HEK293 (cell line): ENCODE data around the gene ZSCAN26.

Source experiments
- CTCF ChIA-PET: fragments of 350-600 bp; formaldehyde crosslinking; extraction: SDS; loops from one replicate; lab custom pipeline; 2021; ENCODE audit warnings: antibody characterized with exemption; lab: Yijun Ruan, JAX
- POLR2A ChIA-PET: fragments of 300-600 bp; formaldehyde crosslinking; extraction: SDS; loops from one replicate; lab custom pipeline; 2020; ENCODE audit warnings: antibody characterized with exemption, inconsistent platforms; lab: Yijun Ruan, JAX
- H3K27ac ChIP-seq: fragments of 200-500 bp; sonication (Bioruptor generic); 2 replicates; pipeline ENCODE4 v1.5.1; 2014; ENCODE audit warnings: low read depth, low read length, control low read depth, inconsistent platforms; ENCODE audit errors: extremely low read depth
- H3K36me3 ChIP-seq, 2 experiments: fragments of 200-500 bp in 1 of 2; sonication (Bioruptor generic) in 1 of 2; 1 replicate in 1 of 2; 2 replicates in 1 of 2; pipeline ENCODE4 v1.5.1; 2014 to 2017; ENCODE audit warnings: inconsistent platforms in 2 of 2, low read length in 2 of 2; ENCODE audit not compliant: control insufficient read depth in 2 of 2, insufficient read depth in 1 of 2
- H3K4me1 ChIP-seq: fragments of 200-500 bp; sonication (Bioruptor generic); 2 replicates; pipeline ENCODE4 v1.5.1; 2014; ENCODE audit warnings: mild to moderate bottlenecking, low read length, inconsistent platforms; ENCODE audit not compliant: control insufficient read depth, insufficient read depth
- H3K4me3 ChIP-seq: 2 replicates; pipeline ENCODE4 v1.5.1; 2011; ENCODE audit warnings: low read depth, mild to moderate bottlenecking, control low read depth, low read length, moderate library complexity
- H3K9me3 ChIP-seq: fragments of 200-500 bp; sonication (Bioruptor generic); 2 replicates; pipeline ENCODE4 v1.5.1; 2014; ENCODE audit warnings: low read depth, low read length, inconsistent platforms; ENCODE audit not compliant: control insufficient read depth, insufficient read depth
- BCL11A ChIP-seq: fragments of 450-650 bp; formaldehyde crosslinking; IDR thresholded peaks from 2 replicates; pipeline ENCODE4 v1.5.1; 2016; ENCODE audit warnings: low read depth, missing biosample characterization, missing genetic modification characterization
- EGR2 ChIP-seq: fragments of 450-650 bp; formaldehyde crosslinking; IDR thresholded peaks from 2 replicates; pipeline ENCODE4 v1.5.1; 2016; ENCODE audit warnings: low read depth, missing biosample characterization, missing genetic modification characterization
- ELK4 ChIP-seq: IDR thresholded peaks from 2 replicates; pipeline ENCODE4 v1.6.1; 2011; ENCODE audit warnings: mild to moderate bottlenecking, low read depth, low read length, borderline replicate concordance
- KLF10 ChIP-seq: fragments of 450-650 bp; IDR thresholded peaks from 2 replicates; pipeline ENCODE4 v1.5.1; 2018; ENCODE audit warnings: missing biosample characterization, mild to moderate bottlenecking, missing genetic modification characterization
- KLF8 ChIP-seq: fragments of 450-650 bp; formaldehyde crosslinking; IDR thresholded peaks from 2 replicates; pipeline ENCODE4 v1.5.1; 2016; ENCODE audit warnings: missing biosample characterization, missing genetic modification characterization
- SCRT1 ChIP-seq: fragments of 450-650 bp; formaldehyde crosslinking; IDR thresholded peaks from 2 replicates; pipeline ENCODE4 v1.5.1; 2016; ENCODE audit warnings: missing biosample characterization, missing genetic modification characterization, borderline replicate concordance
- SCRT2 ChIP-seq: fragments of 450-650 bp; formaldehyde crosslinking; IDR thresholded peaks from 2 replicates; pipeline ENCODE4 v1.5.1; 2016; ENCODE audit warnings: missing biosample characterization, missing genetic modification characterization
- ZBTB20 ChIP-seq: fragments of 450-650 bp; formaldehyde crosslinking; IDR thresholded peaks from 2 replicates; pipeline ENCODE4 v1.5.1; 2016; ENCODE audit warnings: missing biosample characterization, missing genetic modification characterization
- ZEB2 ChIP-seq: fragments of 450-650 bp; formaldehyde crosslinking; IDR thresholded peaks from 2 replicates; pipeline ENCODE4 v1.5.1; 2016; ENCODE audit warnings: missing biosample characterization, missing genetic modification characterization
- ZNF2 ChIP-seq: fragments of 450-650 bp; formaldehyde crosslinking; IDR thresholded peaks from 2 replicates; pipeline ENCODE4 v1.5.1; 2016; ENCODE audit warnings: missing biosample characterization, missing genetic modification characterization
- ZNF23 ChIP-seq: fragments of 450-650 bp; formaldehyde crosslinking; IDR thresholded peaks from 2 replicates; pipeline ENCODE4 v1.5.1; 2016; ENCODE audit warnings: missing biosample characterization, missing genetic modification characterization, borderline replicate concordance
- ZNF274 ChIP-seq, 2 experiments: fragments of 200-500 bp in 1 of 2; fragments of 450-650 bp in 1 of 2; sonication (Bioruptor generic) in 1 of 2; formaldehyde crosslinking in 1 of 2; IDR thresholded peaks; 2 replicates each; pipeline versions ENCODE4 v1.5.1 to v1.6.1; 2014 to 2016; ENCODE audit warnings: borderline replicate concordance in 1 of 2, inconsistent platforms in 1 of 2, low read length in 1 of 2, missing biosample characterization in 1 of 2, missing genetic modification characterization in 1 of 2
- ZNF350 ChIP-seq: fragments of 450-650 bp; formaldehyde crosslinking; IDR thresholded peaks from 2 replicates; pipeline ENCODE4 v1.5.0; 2017; ENCODE audit warnings: missing biosample characterization, mild to moderate bottlenecking, missing genetic modification characterization
- ZNF558 ChIP-seq: fragments of 450-650 bp; formaldehyde crosslinking; IDR thresholded peaks from 2 replicates; pipeline ENCODE4 v1.5.1; 2016; ENCODE audit warnings: missing biosample characterization, missing genetic modification characterization
- ZNF610 ChIP-seq: fragments of 450-650 bp; formaldehyde crosslinking; IDR thresholded peaks from 2 replicates; pipeline ENCODE4 v1.5.1; 2016; ENCODE audit warnings: missing biosample characterization, missing genetic modification characterization, borderline replicate concordance
- ZNF707 ChIP-seq: fragments of 450-650 bp; formaldehyde crosslinking; IDR thresholded peaks from 2 replicates; pipeline ENCODE4 v1.5.1; 2016; ENCODE audit warnings: missing biosample characterization, missing genetic modification characterization
- ZNF768 ChIP-seq: fragments of 450-650 bp; formaldehyde crosslinking; IDR thresholded peaks from 2 replicates; pipeline ENCODE4 v1.5.1; 2018; ENCODE audit warnings: missing biosample characterization, mild to moderate bottlenecking, missing genetic modification characterization
- ZNF776 ChIP-seq: fragments of 450-650 bp; formaldehyde crosslinking; IDR thresholded peaks from 2 replicates; pipeline ENCODE4 v1.5.0; 2017; ENCODE audit warnings: missing biosample characterization, missing genetic modification characterization, borderline replicate concordance
- ZNF792 ChIP-seq: fragments of 450-650 bp; formaldehyde crosslinking; IDR thresholded peaks from 2 replicates; pipeline ENCODE4 v1.5.1; 2016; ENCODE audit warnings: missing biosample characterization, missing genetic modification characterization
- ZSCAN23 ChIP-seq: fragments of 450-650 bp; formaldehyde crosslinking; IDR thresholded peaks from 2 replicates; pipeline ENCODE4 v1.5.1; 2016; ENCODE audit warnings: missing biosample characterization, missing genetic modification characterization
- TF ChIP-seq, protein P1 (sequence below): fragments of 450-650 bp; formaldehyde crosslinking; IDR thresholded peaks from 2 replicates; pipeline ENCODE4 v1.5.1; 2016; ENCODE audit warnings: missing biosample characterization, missing genetic modification characterization
- TF ChIP-seq, protein P2 (sequence below): fragments of 450-650 bp; formaldehyde crosslinking; IDR thresholded peaks from 2 replicates; pipeline ENCODE4 v1.5.1; 2016; ENCODE audit warnings: missing biosample characterization, missing genetic modification characterization, borderline replicate concordance

The ZSCAN26 gene

GRCh38 chr6:28226460-28226859 lies 40.5 kb upstream of the ZSCAN26 start:
- no peak overlapping the region for H3K27ac ChIP-seq
- peaks cover 16 to 43% of the 10 kb centered on the region in 2 experiments for H3K36me3 ChIP-seq
- POLR2A ChIA-PET, result interaction anchor here (0.9 to 2.7 kb wide), 7 partner anchors 8 to 129 kb away, joined by 3 to 13 read pairs (median 4); partner anchors contain the start of genes PGBD1, ZKSCAN4, ZKSCAN8 and ZSCAN26
- peaks cover 3% of the 10 kb centered on the region; the same call in 1 of the 2 replicates for H3K4me1 ChIP-seq
- no peak overlapping the region for H3K4me3 ChIP-seq
- CTCF ChIA-PET, result interaction anchor here (1.4 kb wide), 1 partner anchor 15 kb away, joined by 3 read pairs; no protein-coding TSS in a partner anchor
- H3K9me3 ChIP-seq, result no peaks in the 10 kb centered on the region
- TF ChIP-seq EGR2 (tag by site-specific recombination) (no peak), ZNF274 (IDR thresholded peaks at IDR 0.05; ENCODE audit: low read length) (no peak), ZNF274 (tag by site-specific recombination; IDR thresholded peaks at IDR 0.05; ENCODE audit: borderline replicate concordance) (no peak), SCRT2 (tag by site-specific recombination) (no peak), ZNF792 (tag by site-specific recombination) (no peak), ELK4 (no peak), ZEB2 (tag by site-specific recombination) (no peak), ZNF610 (tag by site-specific recombination) (no peak), BCL11A (no peak), ZSCAN23 (tag by site-specific recombination) (no peak), ZNF707 (no peak), KLF10 (tag by site-specific recombination) (no peak)
- TF ChIP-seq, protein P1, sequence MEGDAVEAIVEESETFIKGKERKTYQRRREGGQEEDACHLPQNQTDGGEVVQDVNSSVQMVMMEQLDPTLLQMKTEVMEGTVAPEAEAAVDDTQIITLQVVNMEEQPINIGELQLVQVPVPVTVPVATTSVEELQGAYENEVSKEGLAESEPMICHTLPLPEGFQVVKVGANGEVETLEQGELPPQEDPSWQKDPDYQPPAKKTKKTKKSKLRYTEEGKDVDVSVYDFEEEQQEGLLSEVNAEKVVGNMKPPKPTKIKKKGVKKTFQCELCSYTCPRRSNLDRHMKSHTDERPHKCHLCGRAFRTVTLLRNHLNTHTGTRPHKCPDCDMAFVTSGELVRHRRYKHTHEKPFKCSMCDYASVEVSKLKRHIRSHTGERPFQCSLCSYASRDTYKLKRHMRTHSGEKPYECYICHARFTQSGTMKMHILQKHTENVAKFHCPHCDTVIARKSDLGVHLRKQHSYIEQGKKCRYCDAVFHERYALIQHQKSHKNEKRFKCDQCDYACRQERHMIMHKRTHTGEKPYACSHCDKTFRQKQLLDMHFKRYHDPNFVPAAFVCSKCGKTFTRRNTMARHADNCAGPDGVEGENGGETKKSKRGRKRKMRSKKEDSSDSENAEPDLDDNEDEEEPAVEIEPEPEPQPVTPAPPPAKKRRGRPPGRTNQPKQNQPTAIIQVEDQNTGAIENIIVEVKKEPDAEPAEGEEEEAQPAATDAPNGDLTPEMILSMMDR (tag by site-specific recombination), result no peak
- TF ChIP-seq, all 188 proteins: peak for 0

DNA sequence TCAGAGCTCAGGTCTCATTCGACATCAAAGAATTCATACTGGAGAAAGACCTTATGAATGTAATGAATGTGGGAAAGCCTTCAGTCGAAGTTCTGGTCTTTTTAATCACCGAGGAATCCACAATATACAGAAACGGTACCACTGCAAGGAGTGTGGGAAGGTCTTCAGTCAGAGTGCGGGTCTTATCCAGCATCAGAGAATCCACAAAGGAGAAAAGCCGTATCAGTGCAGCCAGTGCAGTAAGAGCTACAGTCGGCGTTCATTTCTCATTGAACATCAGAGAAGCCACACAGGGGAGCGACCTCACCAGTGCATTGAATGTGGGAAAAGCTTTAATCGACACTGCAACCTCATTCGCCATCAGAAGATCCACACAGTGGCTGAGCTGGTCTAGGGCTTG lies 34.2 kb upstream of the ZSCAN26 start:
- ChIA-PET CTCF (no interaction called here), POLR2A (interaction anchor here (0.5 to 1.1 kb wide), 2 partner anchors 20 to 256 kb away, joined by 3 to 4 read pairs; no protein-coding TSS in a partner anchor)
- Histone ChIP-seq H3K4me1 (no peaks in the 10 kb centered on the region), H3K9me3 (no peaks in the 10 kb centered on the region), H3K4me3 (no peak overlapping the region), H3K27ac (no peak overlapping the region), H3K36me3 (peaks cover 25 to 61% of the 10 kb centered on the region in 2 experiments)
- no peak for TF ChIP-seq ZNF558
- no peak for TF ChIP-seq ZNF23 (tag by site-specific recombination)
- no peak for TF ChIP-seq ZEB2 (tag by site-specific recombination)

GRCh38 chr6:28235912-28236452 lies 31.0 kb upstream of the ZSCAN26 start:
- ChIA-PET POLR2A (no interaction called here), CTCF (interaction anchor here (1.1 kb wide), 1 partner anchor 12 kb away, joined by 3 read pairs; no protein-coding TSS in a partner anchor)
- H3K9me3 ChIP-seq, result no peaks in the 10 kb centered on the region
- H3K4me3 ChIP-seq, result no peak overlapping the region
- peaks cover 13 to 36% of the 10 kb centered on the region in 2 experiments for H3K36me3 ChIP-seq
- H3K4me1 ChIP-seq, result no peaks in the 10 kb centered on the region
- H3K27ac ChIP-seq, result no peak overlapping the region
- TF ChIP-seq ZNF2 (tag by site-specific recombination) (no peak), ZNF776 (no peak), KLF8 (no peak), SCRT1 (tag by site-specific recombination) (no peak), ZBTB20 (tag by site-specific recombination) (no peak), ZNF768 (no peak), ZNF350 (tag by site-specific recombination) (no peak)
- TF ChIP-seq, protein P2, sequence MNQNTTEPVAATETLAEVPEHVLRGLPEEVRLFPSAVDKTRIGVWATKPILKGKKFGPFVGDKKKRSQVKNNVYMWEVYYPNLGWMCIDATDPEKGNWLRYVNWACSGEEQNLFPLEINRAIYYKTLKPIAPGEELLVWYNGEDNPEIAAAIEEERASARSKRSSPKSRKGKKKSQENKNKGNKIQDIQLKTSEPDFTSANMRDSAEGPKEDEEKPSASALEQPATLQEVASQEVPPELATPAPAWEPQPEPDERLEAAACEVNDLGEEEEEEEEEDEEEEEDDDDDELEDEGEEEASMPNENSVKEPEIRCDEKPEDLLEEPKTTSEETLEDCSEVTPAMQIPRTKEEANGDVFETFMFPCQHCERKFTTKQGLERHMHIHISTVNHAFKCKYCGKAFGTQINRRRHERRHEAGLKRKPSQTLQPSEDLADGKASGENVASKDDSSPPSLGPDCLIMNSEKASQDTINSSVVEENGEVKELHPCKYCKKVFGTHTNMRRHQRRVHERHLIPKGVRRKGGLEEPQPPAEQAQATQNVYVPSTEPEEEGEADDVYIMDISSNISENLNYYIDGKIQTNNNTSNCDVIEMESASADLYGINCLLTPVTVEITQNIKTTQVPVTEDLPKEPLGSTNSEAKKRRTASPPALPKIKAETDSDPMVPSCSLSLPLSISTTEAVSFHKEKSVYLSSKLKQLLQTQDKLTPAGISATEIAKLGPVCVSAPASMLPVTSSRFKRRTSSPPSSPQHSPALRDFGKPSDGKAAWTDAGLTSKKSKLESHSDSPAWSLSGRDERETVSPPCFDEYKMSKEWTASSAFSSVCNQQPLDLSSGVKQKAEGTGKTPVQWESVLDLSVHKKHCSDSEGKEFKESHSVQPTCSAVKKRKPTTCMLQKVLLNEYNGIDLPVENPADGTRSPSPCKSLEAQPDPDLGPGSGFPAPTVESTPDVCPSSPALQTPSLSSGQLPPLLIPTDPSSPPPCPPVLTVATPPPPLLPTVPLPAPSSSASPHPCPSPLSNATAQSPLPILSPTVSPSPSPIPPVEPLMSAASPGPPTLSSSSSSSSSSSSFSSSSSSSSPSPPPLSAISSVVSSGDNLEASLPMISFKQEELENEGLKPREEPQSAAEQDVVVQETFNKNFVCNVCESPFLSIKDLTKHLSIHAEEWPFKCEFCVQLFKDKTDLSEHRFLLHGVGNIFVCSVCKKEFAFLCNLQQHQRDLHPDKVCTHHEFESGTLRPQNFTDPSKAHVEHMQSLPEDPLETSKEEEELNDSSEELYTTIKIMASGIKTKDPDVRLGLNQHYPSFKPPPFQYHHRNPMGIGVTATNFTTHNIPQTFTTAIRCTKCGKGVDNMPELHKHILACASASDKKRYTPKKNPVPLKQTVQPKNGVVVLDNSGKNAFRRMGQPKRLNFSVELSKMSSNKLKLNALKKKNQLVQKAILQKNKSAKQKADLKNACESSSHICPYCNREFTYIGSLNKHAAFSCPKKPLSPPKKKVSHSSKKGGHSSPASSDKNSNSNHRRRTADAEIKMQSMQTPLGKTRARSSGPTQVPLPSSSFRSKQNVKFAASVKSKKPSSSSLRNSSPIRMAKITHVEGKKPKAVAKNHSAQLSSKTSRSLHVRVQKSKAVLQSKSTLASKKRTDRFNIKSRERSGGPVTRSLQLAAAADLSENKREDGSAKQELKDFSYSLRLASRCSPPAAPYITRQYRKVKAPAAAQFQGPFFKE (tag by site-specific recombination), result no peak
